HG03378 (cell line): ENCODE data around the gene TCN1.
"Not testable (repeated sequence)": the region's sequence is repeated elsewhere in the genome, so short reads cannot be mapped to it uniquely, and the experiment has no call there.

Source experiments
- ATAC-seq: cut with Tn5 transposase; IDR thresholded peaks from one replicate; pipeline ENCODE4 v1.9.1; 2021; ENCODE audit warnings: mild to moderate bottlenecking, moderate library complexity; ENCODE audit not compliant: unreplicated experiment

Gene TCN1

GRCh38 chr11:59857439-59858434 is 8.6 kb downstream of the TCN1 start:
- no peak for ATAC-seq

GRCh38 chr11:59854871-59855270 is 11.4 kb downstream of the TCN1 start:
- no peak for ATAC-seq

GRCh38 chr11:59851416-59851815 is 14.9 kb downstream of the TCN1 start:
- ATAC-seq: not testable (repeated sequence)

GRCh38 chr11:59849551-59849950 is 16.7 kb downstream of the TCN1 start:
- ATAC-seq: not testable (repeated sequence)

GRCh38 chr11:59849129-59849528 is 17.2 kb downstream of the TCN1 start:
- ATAC-seq: peak; percentile 79

GRCh38 chr11:59848439-59848838 is 17.8 kb downstream of the TCN1 start:
- not testable (repeated sequence) for ATAC-seq

GRCh38 chr11:59847626-59848025 is 18.7 kb downstream of the TCN1 start:
- ATAC-seq: no peak

GRCh38 chr11:59846556-59846955 is 19.7 kb downstream of the TCN1 start:
- ATAC-seq: no peak

- ATAC-seq: no peak
Observed at GRCh38 chr11:59845399-59845798, 20.9 kb downstream of the TCN1 start, which contains the start of gene CBLIF. Gene CBLIF, minus strand, starts transcription at chr11:59845499. Its CDS starts 46 bp downstream, at chr11:59845453.

GRCh38 chr11:59842316-59842715 is 24.0 kb downstream of the TCN1 start:
- no peak for ATAC-seq

- ATAC-seq: peak; percentile 80
Observed at GRCh38 chr11:59841514-59841913, 24.8 kb downstream of the TCN1 start.

GRCh38 chr11:59839615-59840014 is 26.7 kb downstream of the TCN1 start:
- ATAC-seq: no peak

- ATAC-seq: no peak
Observed at GRCh38 chr11:59833602-59834001, 32.7 kb downstream of the TCN1 start.

GRCh38 chr11:59829358-59829757 is 36.9 kb downstream of the TCN1 start:
- ATAC-seq: no peak

- ATAC-seq: peak; percentile 90
Observed at GRCh38 chr11:59822989-59823566, 43.2 kb downstream of the TCN1 start.

GRCh38 chr11:59818572-59818971 is 47.7 kb downstream of the TCN1 start:
- ATAC-seq: no peak

- not testable (repeated sequence) for ATAC-seq
Observed at GRCh38 chr11:59816434-59816833, 49.9 kb downstream of the TCN1 start.

GRCh38 chr11:59815754-59816153 is 50.5 kb downstream of the TCN1 start:
- ATAC-seq: no peak

- ATAC-seq: no peak
Observed at GRCh38 chr11:59814021-59814420, 52.3 kb downstream of the TCN1 start.

GRCh38 chr11:59813364-59813763 is 52.9 kb downstream of the TCN1 start:
- ATAC-seq: no peak

- ATAC-seq: no peak
Observed at GRCh38 chr11:59812220-59812619, 54.1 kb downstream of the TCN1 start.

- no peak for ATAC-seq
Observed at GRCh38 chr11:59810911-59811259, 55.4 kb downstream of the TCN1 start.
